Memory B cell (primary cell): ENCODE data around the gene PEX26.
"Not testable (repeated sequence)": the region's sequence is repeated elsewhere in the genome, so short reads cannot be mapped to it uniquely, and the experiment has no call there.

ENCODE experiments used
- ATAC-seq: fragments of 150-1000 bp; cut with Tn5 transposase; 2 replicates; pipeline ENCODE4 v1.10.0; 2021; ENCODE audit warnings: low read depth, mild to moderate bottlenecking, moderate library complexity
- DNase-seq, 2 donors: peaks; one replicate each; pipeline ENCODE4 v3.0.0; 2022; ENCODE audit warnings: low spot score in 2 of 2
- H3K27ac Mint-ChIP-seq: one replicate; pipeline ENCODE4 v1.8.0; 2022; ENCODE audit warnings: mild to moderate bottlenecking, moderate library complexity, mixed read lengths
- H3K27me3 Mint-ChIP-seq: one replicate; pipeline ENCODE4 v1.8.0; 2022; ENCODE audit warnings: mixed read lengths
- H3K36me3 Mint-ChIP-seq: one replicate; pipeline ENCODE4 v1.8.0; 2022; ENCODE audit warnings: mild to moderate bottlenecking, mixed read lengths
- H3K4me1 Mint-ChIP-seq: one replicate; pipeline ENCODE4 v1.8.0; 2022; ENCODE audit warnings: mixed read lengths
- H3K4me3 Mint-ChIP-seq: one replicate; pipeline ENCODE4 v1.8.0; 2022; ENCODE audit warnings: mild to moderate bottlenecking, moderate library complexity, mixed read lengths
- H3K9me3 Mint-ChIP-seq: one replicate; pipeline ENCODE4 v1.8.0; 2022; ENCODE audit warnings: mixed read lengths

The PEX26 gene

DNA sequence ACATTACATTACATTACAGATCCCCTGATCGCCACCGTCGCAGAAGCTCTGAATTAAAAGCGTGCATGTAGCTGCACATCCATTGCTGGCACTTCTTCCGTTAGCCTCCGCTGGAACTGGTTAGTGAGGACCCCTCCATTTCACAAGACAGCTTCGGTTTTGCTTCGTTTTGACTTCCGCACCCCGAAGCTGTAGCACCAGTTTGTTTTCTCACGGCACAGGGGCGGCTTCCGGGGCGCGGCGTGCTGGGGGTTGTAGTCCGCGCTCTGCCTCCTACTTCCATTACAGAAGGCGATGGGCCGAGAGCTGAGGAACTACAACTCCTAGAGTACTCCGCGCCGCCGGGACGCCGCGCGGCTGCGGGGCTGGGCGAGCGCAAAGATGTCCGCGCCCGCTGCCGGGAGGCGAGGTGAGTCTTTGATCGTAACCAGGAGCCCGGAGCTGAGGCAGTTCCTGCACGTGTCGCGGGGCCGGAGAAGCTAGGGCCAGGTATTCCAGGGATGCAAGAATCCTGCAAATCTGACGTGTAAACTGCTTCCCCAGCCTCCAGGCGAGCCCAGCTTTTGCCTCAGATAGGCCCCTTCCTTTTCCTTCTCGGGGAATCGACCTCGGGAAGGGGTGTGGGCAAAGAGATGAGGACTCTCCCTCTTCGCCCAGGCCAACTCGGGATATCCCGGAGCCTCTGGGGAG, at the start of gene PEX26:
Gene PEX26 (plus strand): TSS at position 352 of the 690 bp plus-strand sequence. CDS start 387 bp downstream, outside the sequence.
- ATAC-seq (peak; percentile 98), DNase-seq (peak; percentile 81 to 91)
- Mint-ChIP-seq H3K27me3 (no peaks in the 10 kb centered on the region), H3K4me3 (peak within 1 kb of the TSS; percentile 87), H3K9me3 (peaks cover 2% of the 10 kb centered on the region), H3K27ac (peak within 1 kb of the TSS; percentile 93), H3K36me3 (peaks cover 27% of the 10 kb centered on the region), H3K4me1 (peaks cover 31% of the 10 kb centered on the region)

DNA sequence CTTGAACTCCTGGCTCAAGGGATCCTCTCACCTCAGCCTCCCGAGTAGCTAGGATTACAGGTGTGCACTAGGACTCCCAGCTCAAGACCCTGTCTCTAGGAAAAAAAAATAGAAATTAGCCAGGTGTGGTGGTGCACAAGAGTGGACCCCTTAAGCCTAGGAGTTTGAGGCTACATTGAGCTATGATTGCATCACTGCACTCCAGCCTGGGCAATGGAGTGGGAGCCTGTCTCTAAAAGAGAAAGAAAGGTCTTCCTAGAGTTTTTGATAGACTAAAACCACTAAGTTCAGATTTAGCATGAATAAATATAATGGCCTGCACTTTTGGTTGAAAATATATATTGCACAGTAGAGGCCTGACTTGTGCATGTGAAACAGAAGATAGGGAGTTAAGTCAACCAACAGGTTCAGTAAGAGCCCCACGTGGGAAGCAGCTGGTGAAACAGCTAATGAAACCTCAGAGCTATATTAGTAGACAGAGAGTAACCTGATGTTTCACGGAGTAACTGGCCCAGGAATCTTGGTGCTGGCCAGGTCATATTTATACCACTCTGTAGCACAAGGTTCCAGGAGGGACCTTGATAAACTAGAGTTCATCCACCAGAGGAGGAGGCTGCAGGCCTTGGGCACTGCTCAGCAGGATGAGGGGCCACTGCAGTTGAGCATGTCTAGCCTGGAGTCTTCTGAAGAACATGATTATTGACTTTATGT, 48.8 kb upstream of the PEX26 start:
- H3K9me3 Mint-ChIP-seq, result no peaks in the 10 kb centered on the region
- H3K27me3 Mint-ChIP-seq, result no peaks in the 10 kb centered on the region
- no peaks in the 10 kb centered on the region for H3K36me3 Mint-ChIP-seq
- no peak overlapping the region for H3K4me3 Mint-ChIP-seq
- no peak for ATAC-seq
- DNase-seq, result no peak
- no peak overlapping the region for H3K27ac Mint-ChIP-seq
- peaks cover 8% of the 10 kb centered on the region for H3K4me1 Mint-ChIP-seq

DNA sequence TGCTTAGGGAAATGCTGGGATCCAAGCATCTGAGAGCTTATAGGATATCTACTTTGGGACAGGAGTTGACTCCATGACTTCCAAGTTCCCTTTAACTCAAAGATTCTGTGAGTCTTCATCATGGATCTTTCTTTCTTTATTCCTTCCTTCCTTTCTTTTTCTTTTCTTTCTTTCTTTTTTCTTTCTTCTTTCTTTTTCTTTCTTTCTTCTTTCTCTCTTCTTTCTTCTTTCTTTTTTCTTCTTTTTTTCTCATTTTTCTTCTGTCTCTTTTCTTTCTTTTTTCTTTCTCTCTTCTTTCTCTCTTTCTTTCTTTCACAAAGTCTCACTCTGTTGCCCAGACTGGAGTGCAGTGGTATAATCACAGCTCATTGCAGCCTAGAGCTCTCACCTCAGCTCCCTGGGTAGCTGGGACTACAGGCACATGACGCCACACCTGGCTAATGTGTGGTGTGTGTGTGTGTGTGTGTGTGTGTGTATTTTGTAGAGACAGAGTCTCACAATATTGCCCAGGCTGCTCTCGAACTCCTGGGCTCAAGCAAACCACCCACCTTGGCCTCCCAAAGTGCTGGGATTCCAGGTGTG, 48.0 kb upstream of the PEX26 start:
- peaks cover 9% of the 10 kb centered on the region for H3K4me1 Mint-ChIP-seq
- no peaks in the 10 kb centered on the region for H3K9me3 Mint-ChIP-seq
- no peak overlapping the region for H3K4me3 Mint-ChIP-seq
- no peaks in the 10 kb centered on the region for H3K27me3 Mint-ChIP-seq
- DNase-seq (no peak), ATAC-seq (no peak)
- no peaks in the 10 kb centered on the region for H3K36me3 Mint-ChIP-seq
- H3K27ac Mint-ChIP-seq, result no peak overlapping the region

- H3K9me3 Mint-ChIP-seq, result no peaks in the 10 kb centered on the region
- ATAC-seq (no peak), DNase-seq (no peak)
- H3K27ac Mint-ChIP-seq, result no peak overlapping the region
- H3K4me1 Mint-ChIP-seq, result peaks cover 6% of the 10 kb centered on the region
- no peaks in the 10 kb centered on the region for H3K27me3 Mint-ChIP-seq
- no peak overlapping the region for H3K4me3 Mint-ChIP-seq
- no peaks in the 10 kb centered on the region for H3K36me3 Mint-ChIP-seq
These were observed 45.9 kb upstream of the PEX26 start for GRCh38 chr22:18031695-18032454.

- Mint-ChIP-seq H3K4me3 (no peak overlapping the region), H3K36me3 (no peaks in the 10 kb centered on the region), H3K27ac (no peak overlapping the region), H3K27me3 (no peaks in the 10 kb centered on the region), H3K9me3 (no peaks in the 10 kb centered on the region), H3K4me1 (peaks cover 6% of the 10 kb centered on the region)
- DNase-seq, result no peak
- ATAC-seq, result no peak
These were observed 45.2 kb upstream of the PEX26 start for GRCh38 chr22:18032455-18033101.

- DNase-seq (no peak), ATAC-seq (no peak)
- Mint-ChIP-seq H3K27me3 (no peaks in the 10 kb centered on the region), H3K9me3 (no peaks in the 10 kb centered on the region), H3K36me3 (no peaks in the 10 kb centered on the region), H3K4me1 (peaks cover 6% of the 10 kb centered on the region), H3K27ac (no peak overlapping the region), H3K4me3 (no peak overlapping the region)
These were observed 44.4 kb upstream of the PEX26 start for GRCh38 chr22:18033204-18033998.

DNA sequence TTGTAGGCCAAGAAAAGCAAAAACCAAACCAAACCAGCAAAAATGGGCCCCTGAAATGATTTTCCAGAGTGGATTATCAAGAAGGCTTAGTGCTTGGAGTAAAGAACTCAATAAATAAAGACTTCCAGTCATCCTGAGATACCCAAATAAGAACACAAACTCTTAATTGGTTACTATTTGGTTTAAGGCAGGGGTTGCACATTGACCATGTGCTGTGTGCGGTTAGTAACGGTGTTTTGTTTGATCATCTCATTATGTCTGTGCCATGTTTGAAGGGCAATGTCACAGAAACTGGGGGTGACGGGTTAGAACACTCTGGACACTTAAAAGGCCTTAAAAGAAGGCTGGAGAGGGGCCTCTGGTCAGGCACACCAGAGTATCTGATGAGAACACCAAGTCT, 43.7 kb upstream of the PEX26 start:
- ATAC-seq, result no peak

DNA sequence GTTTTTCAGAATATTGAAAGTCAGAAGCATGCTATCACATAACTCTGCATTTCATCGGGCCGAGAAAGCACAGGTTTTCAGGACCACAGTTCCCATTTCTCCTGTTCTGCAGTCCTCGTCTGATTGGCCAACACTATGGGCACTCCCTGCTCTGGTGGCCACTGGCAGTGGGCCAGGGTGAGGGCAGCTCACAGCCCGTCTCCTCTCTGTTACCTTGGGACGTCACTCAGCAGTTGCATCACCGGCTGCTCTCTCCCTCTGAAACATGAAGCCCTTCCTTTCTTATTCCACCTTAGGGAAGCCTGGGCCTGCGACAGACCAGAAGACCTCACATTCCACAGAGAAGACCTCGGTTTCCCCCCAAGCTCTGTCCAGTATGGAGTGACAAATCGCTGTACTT, 42.0 kb upstream of the PEX26 start:
- DNase-seq, result no peak
- ATAC-seq, result no peak
- H3K4me3 Mint-ChIP-seq, result no peak overlapping the region
- H3K27me3 Mint-ChIP-seq, result no peaks in the 10 kb centered on the region
- peaks cover 4% of the 10 kb centered on the region for H3K4me1 Mint-ChIP-seq
- H3K9me3 Mint-ChIP-seq, result no peaks in the 10 kb centered on the region
- no peaks in the 10 kb centered on the region for H3K36me3 Mint-ChIP-seq
- no peak overlapping the region for H3K27ac Mint-ChIP-seq

More for the DNA sequence above, 43.7 kb upstream of the PEX26 start:
- H3K4me1 Mint-ChIP-seq, result peaks cover 6% of the 10 kb centered on the region
- H3K27ac Mint-ChIP-seq, result no peak overlapping the region
- no peaks in the 10 kb centered on the region for H3K27me3 Mint-ChIP-seq
- H3K4me3 Mint-ChIP-seq, result no peak overlapping the region
- no peaks in the 10 kb centered on the region for H3K36me3 Mint-ChIP-seq
- H3K9me3 Mint-ChIP-seq, result no peaks in the 10 kb centered on the region
- no peak for DNase-seq

DNA sequence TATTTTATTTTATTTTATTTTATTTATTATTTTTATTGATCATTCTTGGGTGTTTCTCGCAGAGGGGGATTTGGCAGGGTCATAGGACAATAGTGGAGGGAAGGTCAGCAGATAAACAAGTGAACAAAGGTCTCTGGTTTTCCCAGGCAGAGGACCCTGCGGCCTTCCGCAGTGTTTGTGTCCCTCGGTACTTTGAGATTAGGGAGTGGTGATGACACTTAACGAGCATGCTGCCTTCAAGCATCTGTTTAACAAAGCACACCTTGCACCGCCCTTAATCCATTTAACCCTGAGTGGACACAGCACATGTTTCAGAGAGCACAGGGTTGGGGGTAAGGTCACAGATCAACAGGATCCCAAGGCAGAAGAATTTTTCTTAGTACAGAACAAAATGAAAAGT, 36.9 kb upstream of the PEX26 start:
- not testable (repeated sequence) for H3K4me1 Mint-ChIP-seq, H3K27ac Mint-ChIP-seq, H3K27me3 Mint-ChIP-seq, H3K9me3 Mint-ChIP-seq, ATAC-seq, H3K36me3 Mint-ChIP-seq, H3K4me3 Mint-ChIP-seq, DNase-seq

- no peak for DNase-seq
- no peak for ATAC-seq
- H3K9me3 Mint-ChIP-seq, result no peaks in the 10 kb centered on the region
- no peak overlapping the region for H3K27ac Mint-ChIP-seq
- peaks cover 7% of the 10 kb centered on the region for H3K4me1 Mint-ChIP-seq
- H3K27me3 Mint-ChIP-seq, result no peaks in the 10 kb centered on the region
- no peaks in the 10 kb centered on the region for H3K36me3 Mint-ChIP-seq
- no peak overlapping the region for H3K4me3 Mint-ChIP-seq
These were observed 35.1 kb upstream of the PEX26 start for GRCh38 chr22:18042685-18043084.

GRCh38 chr22:18044548-18045271, 33.1 kb upstream of the PEX26 start:
- DNase-seq, result no peak
- H3K27ac Mint-ChIP-seq, result no peak overlapping the region
- no peaks in the 10 kb centered on the region for H3K9me3 Mint-ChIP-seq
- H3K36me3 Mint-ChIP-seq, result no peaks in the 10 kb centered on the region
- no peak for ATAC-seq
- H3K4me1 Mint-ChIP-seq, result peaks cover 7% of the 10 kb centered on the region
- no peaks in the 10 kb centered on the region for H3K27me3 Mint-ChIP-seq
- no peak overlapping the region for H3K4me3 Mint-ChIP-seq

- DNase-seq, result no peak
- no peak overlapping the region for H3K27ac Mint-ChIP-seq
These were observed 32.0 kb upstream of the PEX26 start for GRCh38 chr22:18045794-18046193.

More at GRCh38 chr22:18045794-18046193, 32.0 kb upstream of the PEX26 start:
- Mint-ChIP-seq H3K4me3 (no peak overlapping the region), H3K36me3 (no peaks in the 10 kb centered on the region), H3K27me3 (no peaks in the 10 kb centered on the region), H3K9me3 (no peaks in the 10 kb centered on the region), H3K4me1 (peaks cover 7% of the 10 kb centered on the region)
- no peak for ATAC-seq
